ENCODE measurements around the gene LDAF1. TPM values are rescaled to one million over a fixed set of nuclear protein-coding genes. Genes with fewer than 3 reads are reported as not detected.
"Not testable (repeated sequence)": the region's sequence is repeated elsewhere in the genome, so short reads cannot be mapped to it uniquely, and the experiment has no call there.

The LDAF1 gene
- total RNA-seq, result 63.8 TPM

DNA sequence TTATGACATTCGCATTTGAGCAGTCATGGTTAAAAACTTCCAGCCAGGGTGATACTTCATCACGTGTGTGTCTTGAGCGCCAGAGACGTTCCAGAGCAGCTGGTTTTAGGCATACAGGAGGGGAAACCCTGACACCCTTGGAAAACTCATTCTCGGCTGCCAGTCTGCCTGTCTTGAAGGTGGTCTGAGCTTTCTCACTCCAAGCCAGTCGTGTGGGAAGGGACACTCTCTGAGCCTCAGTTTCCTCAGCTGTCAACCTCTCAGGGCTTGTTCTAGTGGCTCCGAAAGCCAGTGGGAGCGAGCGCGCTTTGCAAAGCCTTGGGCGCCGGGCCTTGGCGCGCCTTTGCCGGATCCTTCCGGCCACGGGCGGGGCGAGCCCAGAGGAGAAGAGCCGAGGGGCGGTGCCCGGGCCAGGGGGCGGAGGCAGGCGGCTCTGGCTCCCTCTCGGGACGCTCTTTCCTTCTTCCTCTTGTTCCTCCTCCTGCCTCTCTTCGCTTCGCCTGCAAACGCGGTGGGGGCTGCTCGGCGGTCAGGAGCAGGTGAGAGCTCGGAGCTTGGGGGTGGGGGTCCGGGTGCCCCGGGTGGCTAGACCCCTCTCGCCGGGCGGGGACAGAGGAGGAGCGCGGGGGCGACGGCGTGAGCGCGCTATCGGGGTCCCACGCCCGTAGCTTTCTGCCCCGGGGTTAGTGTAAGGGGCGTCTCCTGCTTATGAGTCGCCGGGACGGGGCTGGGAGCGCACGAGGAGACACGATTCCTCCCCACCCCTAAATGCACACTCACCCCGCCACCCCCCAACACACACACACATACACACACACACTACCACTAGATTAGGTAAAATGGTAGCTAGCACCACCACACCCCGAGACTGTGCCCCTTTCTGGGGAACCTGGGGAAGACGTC is at the start of gene LDAF1:
Gene LDAF1 (plus strand): TSS at position 467 of the 903 bp plus-strand sequence. CDS start 2,509 bp downstream, outside the sequence.
- H3K36me3 ChIP-seq, result no peaks in the 10 kb centered on the region
- intact Hi-C loops (cut with DNase I), result loop anchor here (5.0 kb wide), 1 partner anchor 144 kb away; no protein-coding TSS in a partner anchor
- peaks cover 58% of the 10 kb centered on the region for H3K4me1 ChIP-seq
- TF ChIP-seq POLR2AphosphoS5 (IDR thresholded peaks at IDR 0.05; ENCODE audit: insufficient read depth in 1 of 2, low read depth in 1 of 2) (peak; percentile 73 to 90), POLR2A (IDR thresholded peaks at IDR 0.05) (peak in 1 of 2 donors; percentile 67), CTCF (IDR thresholded peaks at IDR 0.05) (no peak)
- H3K9me3 ChIP-seq, result no peaks in the 10 kb centered on the region
- no peaks in the 10 kb centered on the region for H3K27me3 ChIP-seq
- peak within 1 kb of the TSS; percentile 94 for H3K27ac ChIP-seq
- DNase-seq (ENCODE audit: extremely low spot score in 2 of 2), result peak in 1 of 2 donors; percentile 92
- peak within 1 kb of the TSS; percentile 59 to 74 for H3K4me3 ChIP-seq

DNA sequence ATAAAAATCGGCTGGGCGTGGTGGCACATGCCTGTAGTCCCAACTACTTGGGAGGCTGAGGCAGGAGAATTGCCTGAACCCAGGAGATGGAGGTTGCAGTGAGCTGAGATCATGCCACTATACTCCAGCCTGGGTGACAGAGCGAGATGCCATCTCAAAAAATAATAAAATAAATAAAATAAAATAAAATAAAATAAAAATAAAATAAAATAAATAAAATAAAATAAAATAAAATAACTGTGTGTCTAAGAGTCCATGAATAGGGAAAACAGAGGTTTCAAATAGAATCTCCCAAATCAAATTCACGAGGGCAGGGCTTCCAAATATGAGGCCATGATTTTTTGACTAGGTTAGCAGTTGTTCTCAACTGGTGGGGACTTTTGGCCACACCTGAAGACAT is 42.9 kb upstream of the LDAF1 start:
- DNase-seq (ENCODE audit: extremely low spot score in 2 of 2); H3K36me3 ChIP-seq; H3K4me3 ChIP-seq; intact Hi-C loops (cut with DNase I); H3K27me3 ChIP-seq; H3K9me3 ChIP-seq; H3K27ac ChIP-seq; H3K4me1 ChIP-seq: not testable (repeated sequence)

DNA sequence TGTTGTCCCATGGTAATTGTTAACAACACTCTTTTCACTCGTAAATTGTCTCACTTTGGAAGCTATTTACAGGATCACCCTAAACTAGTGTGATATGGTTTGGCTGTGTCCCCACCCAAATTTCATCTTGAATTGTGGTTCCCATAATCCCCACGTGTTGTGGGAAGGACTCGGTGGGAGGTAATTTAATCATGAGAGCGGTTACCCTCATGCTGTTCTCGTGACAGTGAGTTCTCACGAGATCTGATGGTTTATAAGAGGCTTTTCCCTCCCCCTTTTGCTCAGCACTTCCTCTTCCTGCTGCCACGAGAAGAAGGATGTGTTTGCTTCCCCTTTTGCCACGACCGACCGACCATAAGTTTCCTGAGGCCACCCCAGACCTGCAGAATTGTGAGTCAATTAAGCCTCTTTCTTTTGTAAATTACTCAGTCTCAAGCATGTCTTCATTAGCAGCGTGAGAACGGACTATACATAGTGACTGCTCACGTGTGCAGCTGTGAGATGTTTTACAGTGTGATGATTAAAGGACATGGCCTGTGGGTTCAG is 42.3 kb upstream of the LDAF1 start:
- DNase-seq (ENCODE audit: extremely low spot score in 2 of 2), result no peak
- H3K27ac ChIP-seq, result no peak overlapping the region
- no peak overlapping the region for H3K4me3 ChIP-seq
- no peaks in the 10 kb centered on the region for H3K27me3 ChIP-seq
- intact Hi-C loops (cut with DNase I), result no loop called here
- H3K4me1 ChIP-seq, result no peaks in the 10 kb centered on the region
- TF ChIP-seq POLR2A (IDR thresholded peaks at IDR 0.05), result no peak
- TF ChIP-seq POLR2AphosphoS5 (IDR thresholded peaks at IDR 0.05; ENCODE audit: insufficient read depth in 1 of 2, low read depth in 1 of 2), result no peak
- TF ChIP-seq CTCF (IDR thresholded peaks at IDR 0.05), result no peak
- no peaks in the 10 kb centered on the region for H3K9me3 ChIP-seq
- no peaks in the 10 kb centered on the region for H3K36me3 ChIP-seq

- Histone ChIP-seq H3K27ac (no peak overlapping the region), H3K9me3 (no peaks in the 10 kb centered on the region), H3K4me1 (no peaks in the 10 kb centered on the region), H3K4me3 (no peak overlapping the region), H3K36me3 (no peaks in the 10 kb centered on the region), H3K27me3 (no peaks in the 10 kb centered on the region)
- TF ChIP-seq POLR2A (IDR thresholded peaks at IDR 0.05), result no peak
- no peak for TF ChIP-seq CTCF (IDR thresholded peaks at IDR 0.05)
- TF ChIP-seq POLR2AphosphoS5 (IDR thresholded peaks at IDR 0.05; ENCODE audit: insufficient read depth in 1 of 2, low read depth in 1 of 2), result no peak
- intact Hi-C loops (cut with DNase I), result no loop called here
- DNase-seq (ENCODE audit: extremely low spot score in 2 of 2), result no peak
Observed at GRCh38 chr16:21117567-21117966, 40.9 kb upstream of the LDAF1 start.

DNA sequence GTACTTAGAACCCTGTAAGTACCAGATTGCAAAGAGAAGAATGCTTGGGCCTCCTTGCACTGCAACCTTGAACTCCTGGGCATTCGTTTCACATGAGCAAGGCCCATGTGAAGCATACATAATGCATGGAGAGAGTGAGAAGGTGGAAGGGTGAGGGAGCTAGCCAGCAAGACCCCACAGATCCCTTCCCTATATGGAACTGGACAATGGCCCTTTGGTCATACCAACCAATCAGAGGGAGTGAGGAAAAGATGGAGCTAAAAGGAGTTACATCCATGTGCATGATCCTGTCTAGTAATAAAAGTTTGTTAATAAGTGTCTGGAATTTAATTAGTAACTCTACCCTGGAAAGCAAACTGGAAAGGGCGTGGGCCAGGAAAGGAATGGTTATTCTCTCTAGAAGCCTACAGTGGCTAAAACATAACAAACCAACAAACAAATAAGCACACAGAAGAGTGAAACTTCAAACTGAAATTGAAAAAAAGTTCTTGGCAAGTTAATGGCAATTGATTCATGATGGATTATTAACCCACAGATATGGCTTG is 37.4 kb upstream of the LDAF1 start:
- Histone ChIP-seq H3K27ac (no peak overlapping the region), H3K4me3 (no peak overlapping the region), H3K27me3 (no peaks in the 10 kb centered on the region), H3K9me3 (no peaks in the 10 kb centered on the region), H3K4me1 (no peaks in the 10 kb centered on the region), H3K36me3 (no peaks in the 10 kb centered on the region)
- TF ChIP-seq POLR2AphosphoS5 (IDR thresholded peaks at IDR 0.05; ENCODE audit: insufficient read depth in 1 of 2, low read depth in 1 of 2) (no peak), CTCF (IDR thresholded peaks at IDR 0.05) (no peak), POLR2A (IDR thresholded peaks at IDR 0.05) (no peak)
- DNase-seq (ENCODE audit: extremely low spot score in 2 of 2), result no peak
- intact Hi-C loops (cut with DNase I), result no loop called here

Measured in vagina (tissue), 2 donors.